ENCODE results near the gene TBXA2R.

The TBXA2R gene

DNA sequence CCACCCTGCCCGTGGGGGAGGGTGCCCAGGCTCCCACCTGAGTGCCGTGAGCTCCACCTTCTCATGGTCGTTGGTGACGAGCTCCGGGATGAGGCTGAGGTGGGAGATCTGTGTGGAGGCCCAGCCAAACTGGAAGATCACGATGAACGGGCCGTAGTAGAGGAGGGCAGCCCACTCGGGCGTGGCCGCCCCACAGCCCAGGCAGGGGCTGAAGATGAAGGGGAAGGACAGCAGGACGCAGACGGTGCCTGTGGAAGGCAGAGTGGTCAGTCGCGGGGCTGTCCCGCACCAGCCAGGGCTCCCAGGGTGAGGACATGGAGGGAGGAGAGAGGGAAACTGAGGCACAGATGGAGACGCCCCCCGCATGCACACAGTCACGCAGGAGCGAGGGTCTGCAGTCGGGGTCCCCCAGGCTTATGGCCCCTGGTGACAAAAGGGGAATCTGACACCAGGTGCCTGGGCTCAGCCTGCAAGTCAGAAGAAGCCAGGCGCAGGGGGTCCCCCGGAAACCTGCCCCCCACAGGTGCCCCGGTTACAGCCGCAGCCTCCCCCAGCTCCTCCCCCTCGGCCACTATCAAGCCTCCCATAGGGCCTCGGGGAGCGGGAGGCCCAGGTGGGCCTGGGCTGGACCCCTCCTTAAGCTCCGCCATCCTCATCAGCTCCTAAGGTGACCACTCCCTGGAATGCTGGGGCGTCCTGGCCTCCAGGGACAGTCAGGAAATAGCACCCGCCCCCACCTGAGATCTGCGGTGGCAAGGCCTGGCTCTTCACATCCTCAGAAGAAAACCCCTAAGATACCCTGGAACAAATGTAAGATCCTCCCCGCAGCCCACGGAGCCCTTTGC, 55.5 kb downstream of the TBXA2R start:
- no peak for DNase-seq

DNA sequence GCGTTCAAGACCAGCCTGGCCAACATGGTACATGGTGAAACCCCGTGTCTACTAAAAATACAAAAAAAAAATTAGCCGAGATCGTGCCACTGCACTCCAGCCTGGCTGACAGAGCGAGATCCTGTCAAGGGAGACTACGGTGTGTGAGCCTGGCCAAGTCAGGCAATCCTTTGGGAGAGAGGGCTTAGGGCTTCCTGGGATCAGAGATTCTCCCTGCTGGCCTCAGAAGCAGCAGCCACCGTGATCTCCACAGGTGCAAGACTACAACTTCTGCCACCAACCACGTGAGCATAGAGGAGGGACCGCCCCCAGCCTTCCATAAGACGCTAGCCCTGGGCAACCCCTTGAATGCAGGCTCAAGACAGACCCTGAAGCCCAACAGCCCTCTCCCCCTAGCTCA, 56.9 kb downstream of the TBXA2R start:
- no peak for DNase-seq

DNA sequence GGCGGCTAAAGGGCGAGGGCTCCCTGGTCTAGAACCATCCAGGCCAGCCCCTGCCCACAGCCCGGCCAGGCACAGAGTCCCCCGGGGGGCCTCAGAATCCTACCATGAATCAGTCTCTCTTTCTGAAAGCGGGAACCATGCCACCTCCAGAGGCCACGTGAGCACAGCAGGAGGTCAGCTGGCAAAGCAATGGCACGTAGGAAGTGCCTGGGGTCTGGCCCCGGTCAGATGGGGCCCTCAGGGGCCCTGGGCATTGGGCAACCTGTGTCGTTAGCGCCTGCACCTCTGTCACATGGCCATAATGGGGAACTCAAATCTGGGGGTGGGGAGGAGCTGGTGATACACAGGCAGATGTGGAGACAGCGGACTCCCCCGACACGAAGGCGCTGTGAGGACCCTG, 58.1 kb downstream of the TBXA2R start:
- DNase-seq = no peak

DNA sequence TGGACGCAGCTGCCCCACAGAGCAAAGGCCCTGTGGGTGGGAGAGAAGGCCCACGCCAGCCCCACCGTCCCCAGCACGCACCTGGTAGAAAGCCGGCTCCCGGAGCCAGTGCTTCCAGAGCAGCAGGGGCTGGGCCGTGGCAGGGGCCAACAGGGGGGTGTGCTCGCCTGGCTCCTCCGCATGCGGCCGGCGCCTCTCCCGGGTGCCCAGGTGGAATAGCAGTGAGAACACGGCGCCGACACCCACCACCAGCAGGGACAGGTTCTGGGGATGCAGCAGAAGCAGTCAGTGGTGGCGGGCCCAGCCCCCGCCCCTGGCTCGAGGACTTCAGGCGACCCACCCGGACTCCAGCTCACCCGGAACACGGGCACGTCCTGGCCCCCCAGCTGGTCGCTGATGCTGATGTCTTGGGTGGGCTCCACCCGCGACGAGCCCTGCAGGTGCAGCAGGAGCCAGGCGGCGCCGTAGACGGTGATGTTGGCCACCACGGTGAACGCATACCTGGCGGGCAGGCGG, 58.9 kb downstream of the TBXA2R start:
- DNase-seq = no peak

DNA sequence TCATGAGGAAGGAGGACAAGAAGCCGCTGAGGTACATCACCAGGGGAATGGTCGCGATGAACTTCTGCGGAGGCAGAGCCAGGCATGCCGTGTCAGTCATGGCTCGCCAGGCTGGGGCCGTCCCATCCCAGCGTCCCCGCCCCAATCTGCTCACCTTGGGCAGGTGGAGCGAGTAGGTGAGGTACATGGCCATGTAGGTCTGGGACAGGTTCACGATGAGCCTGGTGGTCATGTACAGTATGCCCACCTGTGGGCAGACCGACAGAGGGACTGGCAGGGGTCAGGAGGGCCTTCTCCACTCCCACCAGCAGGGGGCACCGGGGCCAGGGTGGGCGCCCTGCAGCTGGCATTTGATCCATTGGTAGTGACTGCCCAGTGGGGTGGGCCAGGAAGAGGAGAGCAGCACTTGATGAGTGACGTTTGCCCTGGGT, 59.4 kb downstream of the TBXA2R start:
- DNase-seq = no peak

DNA sequence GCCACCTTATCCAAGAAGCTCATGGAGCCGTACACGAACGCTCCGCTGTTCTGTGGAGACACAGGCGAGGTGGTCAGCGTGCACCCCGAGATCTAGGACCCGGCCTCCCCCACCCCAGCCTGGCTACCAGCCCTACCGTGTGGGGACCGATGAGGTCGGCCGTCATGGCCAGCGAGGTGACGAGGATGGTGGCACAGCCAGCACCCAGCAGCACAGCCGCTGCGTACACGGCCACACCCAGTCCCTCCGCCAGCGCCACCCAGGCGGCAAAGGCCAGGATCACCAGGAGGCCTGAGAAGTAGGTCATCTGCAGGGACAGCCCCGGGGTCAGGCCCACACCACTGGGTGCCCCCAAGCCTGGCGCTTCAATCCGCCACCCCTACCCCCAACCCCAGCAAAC, 60.6 kb downstream of the TBXA2R start:
- no peak for DNase-seq

DNA sequence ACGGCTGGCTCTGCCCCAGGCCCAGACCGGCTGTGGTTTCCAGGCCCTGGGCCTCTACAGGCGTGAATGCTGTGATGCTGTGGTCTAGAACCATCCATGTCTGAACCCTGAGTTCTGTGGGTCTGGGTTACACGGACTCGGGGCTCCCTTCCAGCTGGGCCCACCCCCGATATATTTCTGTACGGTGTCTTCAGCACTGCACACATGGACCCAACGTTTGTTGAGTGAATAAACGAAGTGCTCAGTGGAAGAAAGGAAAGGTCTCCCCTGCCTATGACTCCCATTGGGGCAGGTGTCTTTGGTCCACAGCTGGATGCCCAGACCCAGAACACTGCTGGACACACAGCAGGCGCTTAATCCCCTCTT, 61.0 kb downstream of the TBXA2R start:
- DNase-seq = no peak

DNA sequence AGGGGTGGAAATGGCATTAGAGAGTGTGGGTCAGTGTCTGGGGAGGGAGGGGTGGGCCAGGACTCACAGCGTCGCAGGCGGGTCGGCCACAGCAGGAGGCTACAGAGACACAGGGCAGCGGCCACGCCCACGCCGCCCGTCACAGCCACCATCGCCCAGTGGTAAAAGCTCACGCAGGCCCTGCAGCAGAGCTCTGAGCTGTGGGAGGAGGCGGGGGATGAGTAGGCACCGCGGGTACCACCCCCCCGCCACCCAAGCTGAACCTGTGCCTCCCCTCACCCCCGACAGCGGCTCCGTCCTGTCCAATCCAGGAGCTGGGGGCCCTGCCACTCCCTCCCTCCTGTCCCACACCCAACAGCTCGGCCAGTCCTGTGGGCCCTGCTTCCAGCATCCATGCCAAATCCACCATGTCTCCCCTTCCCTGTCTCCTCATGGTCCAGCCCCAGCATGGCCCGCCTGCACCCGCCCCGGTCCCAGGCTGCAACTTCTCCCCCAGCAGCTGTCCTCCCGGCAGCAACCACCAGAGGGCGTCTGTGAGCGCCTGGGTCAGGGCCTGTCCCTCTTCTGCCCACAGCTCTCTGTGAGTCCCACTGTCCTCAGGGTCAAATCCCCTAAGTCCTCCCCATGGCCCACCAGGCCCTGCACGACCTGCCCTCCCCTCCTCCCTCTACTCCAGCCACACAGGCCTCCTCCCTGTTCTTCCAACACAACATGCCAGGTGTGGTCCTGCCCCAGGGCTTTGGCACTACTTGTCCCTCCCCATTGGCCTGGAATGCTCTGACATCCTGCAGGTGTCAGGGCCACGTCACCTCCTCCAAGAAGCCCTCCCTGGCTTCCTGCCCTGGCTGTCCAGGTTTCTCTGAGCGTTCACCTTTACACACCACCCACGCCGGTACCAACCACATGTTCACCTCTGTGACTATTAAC, 61.7 kb downstream of the TBXA2R start:
- DNase-seq = no peak
